Panc1 (cell line): ENCODE results near the gene STRADA. TPM values are rescaled to one million over a fixed set of nuclear protein-coding genes. Genes with fewer than 3 reads are reported as not detected.

Source experiments
- ATAC-seq: fragments of 200-7000 bp; cut with Tn5 transposase; 2 replicates; pipeline ENCODE4 v1.9.1; 2020; ENCODE audit warnings: mild to moderate bottlenecking, moderate library complexity
- BruUV-seq: library from RNA; stranded (reverse); fragments of 400-500 nt; replicated peaks from 2 replicates; lab custom pipeline; 2021; lab: Mats Ljungman, UMichigan
- CTCF ChIA-PET: fragments of 300-600 bp; sonication (Branson Sonifier 250); formaldehyde crosslinking; loops from one replicate; lab custom pipeline; 2022; ENCODE audit warnings: antibody characterized with exemption; lab: Charles Lee
- POLR2A ChIA-PET: fragments of 300-600 bp; sonication (Branson Sonifier 250); formaldehyde crosslinking; loops from one replicate; lab custom pipeline; 2022; ENCODE audit warnings: antibody characterized with exemption; lab: Charles Lee
- DNase-seq: peaks from one replicate; pipeline ENCODE4 v3.0.0-alpha.2; 2010; ENCODE audit warnings: low read depth, low spot score
- H3K27ac ChIP-seq: 2 replicates; pipeline ENCODE4 v1.5.1; 2011; ENCODE audit warnings: mild to moderate bottlenecking, low read length, inconsistent platforms
- H3K27me3 ChIP-seq: fragments of 200-500 bp; sonication (Bioruptor generic); 2 replicates; pipeline ENCODE4 v1.6.0; 2014; ENCODE audit warnings: low read length, inconsistent platforms; ENCODE audit not compliant: control insufficient read depth, insufficient read depth
- H3K36me3 ChIP-seq: fragments of 200-500 bp; sonication (Bioruptor generic); 2 replicates; pipeline ENCODE4 v1.5.1; 2014; ENCODE audit warnings: inconsistent platforms, mild to moderate bottlenecking, low read length, moderate library complexity; ENCODE audit not compliant: control insufficient read depth, insufficient read depth
- H3K4me1 ChIP-seq: 2 replicates; pipeline ENCODE4 v1.5.1; 2011; ENCODE audit warnings: inconsistent platforms, mild to moderate bottlenecking, low read length, moderate library complexity; ENCODE audit not compliant: control insufficient read depth, insufficient read depth
- H3K4me3 ChIP-seq, 2 experiments: 2 replicates each; pipeline ENCODE4 v1.5.1; 2011 to 2012; ENCODE audit warnings: low read depth in 2 of 2, low read length in 2 of 2, mild to moderate bottlenecking in 2 of 2, inconsistent platforms in 1 of 2, moderate library complexity in 1 of 2
- H3K9me3 ChIP-seq: fragments of 200-500 bp; sonication (Bioruptor generic); 2 replicates; pipeline ENCODE4 v1.5.1; 2014; ENCODE audit warnings: low read depth, mild to moderate bottlenecking, inconsistent platforms, low read length, moderate library complexity; ENCODE audit not compliant: control insufficient read depth, insufficient read depth
- POLR2AphosphoS5 ChIP-seq: IDR thresholded peaks from 2 replicates; pipeline ENCODE4 v1.6.1; 2012; ENCODE audit warnings: mild to moderate bottlenecking, low read depth, low read length, moderate library complexity
- REST ChIP-seq, 2 experiments: IDR thresholded peaks; 2 replicates each; pipeline ENCODE4 v1.6.1; 2011 to 2012; ENCODE audit warnings: low read depth in 2 of 2, control low read depth in 1 of 2, low read length in 1 of 2, mild to moderate bottlenecking in 1 of 2, moderate library complexity in 1 of 2; ENCODE audit not compliant: insufficient read depth in 1 of 2
- SIN3A ChIP-seq: IDR thresholded peaks from 2 replicates; pipeline ENCODE4 v1.6.1; 2012; ENCODE audit warnings: low read depth, mild to moderate bottlenecking, low read length, moderate library complexity, borderline replicate concordance; ENCODE audit not compliant: insufficient read depth
- TCF7L2 ChIP-seq: IDR thresholded peaks from 2 replicates; pipeline ENCODE4 v1.6.1; 2011; ENCODE audit warnings: mild to moderate bottlenecking, low read depth, low read length, inconsistent platforms
- in situ Hi-C: cut with HindIII; loops from 2 replicates; pipeline ENCODE4 v1.10.0; 2016; ENCODE audit warnings: low sequenced_read_pairs, low pct_unique_long_range_greater_than_20kb
- intact Hi-C: fragments of 100-400 bp; cut with micrococcal nuclease; formaldehyde crosslinking; loops from one replicate; pipeline ENCODE4 v1.10.0; 2022; ENCODE audit not compliant: unreplicated experiment
- total RNA-seq: library from RNA; stranded (reverse); gene quantifications from one replicate; pipeline ENCODE4 v1.2.1, GENCODE V29; 2021; ENCODE audit not compliant: unreplicated experiment
- TF ChIP-seq, protein P1 (sequence below): fragments of 450-650 bp; IDR thresholded peaks from 2 replicates; pipeline ENCODE4 v1.5.1; 2017; ENCODE audit warnings: mild to moderate bottlenecking

The STRADA gene
- total RNA-seq, 1 experiment from 2014 or later = 26.0 TPM

- Histone ChIP-seq H3K27ac (no peak overlapping the region), H3K4me3 (no peak overlapping the region), H3K27me3 (no peaks in the 10 kb centered on the region), H3K36me3 (peaks cover 18% of the 10 kb centered on the region), H3K9me3 (no peaks in the 10 kb centered on the region), H3K4me1 (no peaks in the 10 kb centered on the region; the same call in 1 of the 2 replicates)
- ChIA-PET CTCF (no interaction called here), POLR2A (interaction anchor here (0.7 kb wide), 1 partner anchor 26 kb away, joined by 3 read pairs; no protein-coding TSS in a partner anchor)
- no peak for TF ChIP-seq SIN3A
- TF ChIP-seq REST (IDR thresholded peaks at IDR 0.05; ENCODE audit: insufficient read depth in 1 of 2, low read depth in 2 of 2, low read length in 1 of 2) = no peak
- TF ChIP-seq, protein P1, sequence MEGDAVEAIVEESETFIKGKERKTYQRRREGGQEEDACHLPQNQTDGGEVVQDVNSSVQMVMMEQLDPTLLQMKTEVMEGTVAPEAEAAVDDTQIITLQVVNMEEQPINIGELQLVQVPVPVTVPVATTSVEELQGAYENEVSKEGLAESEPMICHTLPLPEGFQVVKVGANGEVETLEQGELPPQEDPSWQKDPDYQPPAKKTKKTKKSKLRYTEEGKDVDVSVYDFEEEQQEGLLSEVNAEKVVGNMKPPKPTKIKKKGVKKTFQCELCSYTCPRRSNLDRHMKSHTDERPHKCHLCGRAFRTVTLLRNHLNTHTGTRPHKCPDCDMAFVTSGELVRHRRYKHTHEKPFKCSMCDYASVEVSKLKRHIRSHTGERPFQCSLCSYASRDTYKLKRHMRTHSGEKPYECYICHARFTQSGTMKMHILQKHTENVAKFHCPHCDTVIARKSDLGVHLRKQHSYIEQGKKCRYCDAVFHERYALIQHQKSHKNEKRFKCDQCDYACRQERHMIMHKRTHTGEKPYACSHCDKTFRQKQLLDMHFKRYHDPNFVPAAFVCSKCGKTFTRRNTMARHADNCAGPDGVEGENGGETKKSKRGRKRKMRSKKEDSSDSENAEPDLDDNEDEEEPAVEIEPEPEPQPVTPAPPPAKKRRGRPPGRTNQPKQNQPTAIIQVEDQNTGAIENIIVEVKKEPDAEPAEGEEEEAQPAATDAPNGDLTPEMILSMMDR = no peak
- TF ChIP-seq TCF7L2 = no peak
- TF ChIP-seq POLR2AphosphoS5 = no peak
- in situ Hi-C loops = no loop called here
- no TSS peak for BruUV-seq
- intact Hi-C loops = no loop called here
- DNase-seq (no peak), ATAC-seq (no peak)
Observed at GRCh38 chr17:63768433-63768832, 26.8 kb upstream of the STRADA start.

- H3K36me3 ChIP-seq = peaks cover 15% of the 10 kb centered on the region
- H3K27me3 ChIP-seq = no peaks in the 10 kb centered on the region
- no peaks in the 10 kb centered on the region for H3K9me3 ChIP-seq
- no TSS peak for BruUV-seq
- ATAC-seq = no peak
- in situ Hi-C loops (no loop called here), intact Hi-C loops (no loop called here)
- CTCF ChIA-PET = no interaction called here
- no peaks in the 10 kb centered on the region; the same call in 1 of the 2 replicates for H3K4me1 ChIP-seq
- H3K4me3 ChIP-seq = no peak overlapping the region
- POLR2A ChIA-PET = no interaction called here
- H3K27ac ChIP-seq = no peak overlapping the region
- DNase-seq = no peak
- TF ChIP-seq SIN3A (no peak), TCF7L2 (no peak), POLR2AphosphoS5 (no peak), REST (IDR thresholded peaks at IDR 0.05; ENCODE audit: insufficient read depth in 1 of 2, low read depth in 2 of 2, low read length in 1 of 2) (no peak)
- TF ChIP-seq, protein P1 = no peak
Observed at GRCh38 chr17:63766754-63767153, 25.2 kb upstream of the STRADA start.
